Suprapubic skin (tissue), 3 donors: ENCODE measurements around the gene HERPUD1.

Experiments
- CTCF ChIP-seq, 2 donors: fragments of 200-600 bp in 1 of 2; fragments of 450-650 bp in 1 of 2; sonication (generic) in 1 of 2; IDR thresholded peaks; one replicate each; pipeline ENCODE4 v1.5.1; 2016 to 2019; ENCODE audit warnings: antibody characterized with exemption in 2 of 2, mild to moderate bottlenecking in 1 of 2, moderate library complexity in 1 of 2
- EP300 ChIP-seq: sonication (generic); formaldehyde crosslinking; IDR thresholded peaks from one replicate; pipeline ENCODE4 v1.6.1; 2017; ENCODE audit warnings: antibody characterized with exemption

GRCh38 chr16:56988161-56988947, 56.4 kb downstream of the HERPUD1 start:
- TF ChIP-seq CTCF (IDR thresholded peaks at IDR 0.05) (no peak), EP300 (no peak)
